Measurements from ENCODE around the gene GALNT17. TPM values are rescaled to one million over a fixed set of nuclear protein-coding genes. Genes with fewer than 3 reads are reported as not detected.
"Not testable (repeated sequence)": the region's sequence is repeated elsewhere in the genome, so short reads cannot be mapped to it uniquely, and the experiment has no call there.

Gene GALNT17
- total and polyA plus RNA-seq, 12 donors: 0.94 to 37.5 (median 8.1) TPM

- Histone ChIP-seq H3K27me3 (no peaks in the 10 kb centered on the region), H3K27ac (no peak overlapping the region), H3K4me3 (no peak overlapping the region), H3K9me3 (replicated peaks in 1 of 3) (no peaks in the 10 kb centered on the region), H3K36me3 (replicated peaks in 1 of 2) (no peaks in the 10 kb centered on the region), H3K4me1 (replicated peaks in 1 of 2) (no peaks in the 10 kb centered on the region)
- 85 to 91% (median 87%) methylated on average over 1 of the region's 1 CpG for WGBS, 4 donors
- intact Hi-C loops (cut with DNase I): no loop called here
- no peak for TF ChIP-seq CTCF (IDR thresholded peaks at IDR 0.05)
- TF ChIP-seq POLR2A (IDR thresholded peaks at IDR 0.05): no peak
- DNase-seq: no peak
Observed at GRCh38 chr7:71580027-71580426, 448.1 kb downstream of the GALNT17 start.

GRCh38 chr7:71584256-71584655, 452.3 kb downstream of the GALNT17 start:
- no peaks in the 10 kb centered on the region for H3K36me3 ChIP-seq (replicated peaks in 1 of 2)
- H3K4me1 ChIP-seq (replicated peaks in 1 of 2): no peaks in the 10 kb centered on the region
- no peaks in the 10 kb centered on the region for H3K27me3 ChIP-seq
- no peaks in the 10 kb centered on the region for H3K9me3 ChIP-seq (replicated peaks in 1 of 3)
- intact Hi-C loops (cut with DNase I): no loop called here
- H3K4me3 ChIP-seq: no peak overlapping the region
- H3K27ac ChIP-seq: no peak overlapping the region
- WGBS, 4 donors: 62 to 75% (median 66%) methylated on average over 3 of the region's 3 CpGs
- no peak for DNase-seq
- TF ChIP-seq POLR2A (IDR thresholded peaks at IDR 0.05): no peak
- TF ChIP-seq CTCF (IDR thresholded peaks at IDR 0.05): no peak

- H3K27ac ChIP-seq: no peak overlapping the region
- 87 to 99% (median 93%) methylated on average over 7 of the region's 7 CpGs for WGBS, 4 donors
Observed at GRCh38 chr7:71591876-71592275, 459.9 kb downstream of the GALNT17 start.

GRCh38 chr7:71592388-71592787, 460.4 kb downstream of the GALNT17 start:
- H3K27me3 ChIP-seq; intact Hi-C loops (cut with DNase I); H3K4me3 ChIP-seq; H3K4me1 ChIP-seq (replicated peaks in 1 of 2); DNase-seq; H3K36me3 ChIP-seq (replicated peaks in 1 of 2); H3K9me3 ChIP-seq (replicated peaks in 1 of 3); H3K27ac ChIP-seq: not testable (repeated sequence)
- 89 to 95% (median 91%) methylated on average over 4 of the region's 4 CpGs for WGBS, 4 donors

More at GRCh38 chr7:71591876-71592275, 459.9 kb downstream of the GALNT17 start:
- H3K36me3 ChIP-seq (replicated peaks in 1 of 2): no peaks in the 10 kb centered on the region
- TF ChIP-seq CTCF (IDR thresholded peaks at IDR 0.05): no peak
- no peak for TF ChIP-seq POLR2A (IDR thresholded peaks at IDR 0.05)
- H3K4me3 ChIP-seq: no peak overlapping the region
- H3K9me3 ChIP-seq (replicated peaks in 1 of 3): no peaks in the 10 kb centered on the region
- H3K4me1 ChIP-seq (replicated peaks in 1 of 2): no peaks in the 10 kb centered on the region
- no peaks in the 10 kb centered on the region for H3K27me3 ChIP-seq
- intact Hi-C loops (cut with DNase I): no loop called here
- DNase-seq: no peak

GRCh38 chr7:71594736-71595135, 462.8 kb downstream of the GALNT17 start:
- H3K4me3 ChIP-seq: no peak overlapping the region
- H3K4me1 ChIP-seq (replicated peaks in 1 of 2): no peaks in the 10 kb centered on the region
- H3K27ac ChIP-seq: no peak overlapping the region
- peak in 1 of 7 donors; percentile 10 for DNase-seq
- no peaks in the 10 kb centered on the region for H3K27me3 ChIP-seq
- H3K36me3 ChIP-seq (replicated peaks in 1 of 2): no peaks in the 10 kb centered on the region
- no peaks in the 10 kb centered on the region for H3K9me3 ChIP-seq (replicated peaks in 1 of 3)
- no peak for TF ChIP-seq POLR2A (IDR thresholded peaks at IDR 0.05)
- TF ChIP-seq CTCF (IDR thresholded peaks at IDR 0.05): no peak
- intact Hi-C loops (cut with DNase I): no loop called here
